Right lobe of liver (tissue), 4 donors: ENCODE measurements around the gene ZNF467.

Experiments
- CTCF ChIP-seq, 4 donors: fragments of 200-600 bp in 3 of 4; fragments of 450-650 bp in 1 of 4; IDR thresholded peaks; one replicate each; pipeline versions ENCODE4 v1.5.1 to v1.8.0; 2016 to 2022; ENCODE audit warnings: antibody characterized with exemption in 4 of 4, mild to moderate bottlenecking in 2 of 4
- POLR2A ChIP-seq: fragments of 450-650 bp; IDR thresholded peaks from one replicate; pipeline ENCODE4 v1.6.1; 2017; ENCODE audit warnings: antibody characterized with exemption, mild to moderate bottlenecking
- donor health status: DM: no; HTN: no; CAD: no.
- donor health status: DM: no; HTN: no; CAD: no.
- donor health status: DM: no; HTN: yes; CAD: no.

- TF ChIP-seq CTCF (IDR thresholded peaks at IDR 0.05) (no peak), POLR2A (no peak)
Measured at GRCh38 chr7:149741629-149742028, 31.8 kb downstream of the ZNF467 start.
